H1 (cell line): ENCODE data around the gene OTOP3. TPM values are rescaled to one million over a fixed set of nuclear protein-coding genes. Genes with fewer than 3 reads are reported as not detected.

Experiments
- CHD7 ChIP-seq: fragments of 300-600 bp; sonication (generic); IDR thresholded peaks from 2 replicates; pipeline ENCODE4 v1.7.1; 2012; ENCODE audit warnings: low read length, moderate library complexity, mild to moderate bottlenecking, inconsistent platforms; ENCODE audit not compliant: insufficient replicate concordance
- polyA plus RNA-seq, 7 experiments: library from polyadenylated mRNA; depleted of rRNA in 3 of 7; stranded (reverse) in 5 of 7; unstranded in 2 of 7; fragments of >200 nt in 5 of 7; fragments of 200-250 nt in 2 of 7; gene quantifications; 1 replicate in 5 of 7; 2 replicates in 1 of 7; 4 replicates in 1 of 7; pipeline versions ENCODE4 v1.2.1 to v1.2.3, GENCODE V29; 2011 to 2013; ENCODE audit warnings: missing spikeins in 2 of 7, mixed read lengths in 2 of 7
- total RNA-seq: library from RNA; stranded (reverse); fragmentation: NEBNext Ultra II Directional; extraction: Animal tissue kit (Norgen Biotek cat#: 25700); gene quantifications from 2 replicates; pipeline ENCODE4 v1.2.1, GENCODE V29; 2021

OTOP3 gene
- total and polyA plus RNA-seq, 2 of the 8 experiments (the other 6 are each of a cell fraction or from before 2014, with no cell fraction given) = 0.05 TPM; not detected in 1

- TF ChIP-seq CHD7 = no peak
These were observed 19.1 kb downstream of the OTOP3 start (continued) for GRCh38 chr17:74954665-74955421.
